Loucy (cell line): ENCODE data around the gene TIGD3.

Source experiments
- H2AFZ ChIP-seq: fragments of 200-600 bp; sonication (generic); 2 replicates; pipeline ENCODE4 v1.6.0; 2016; ENCODE audit warnings: antibody characterized with exemption, mild to moderate bottlenecking, low read length, moderate library complexity
- H3F3A ChIP-seq: fragments of 200-600 bp; 2 replicates; pipeline ENCODE4 v1.6.0; 2016; ENCODE audit warnings: antibody characterized with exemption, low read depth, mild to moderate bottlenecking
- H3K27me3 ChIP-seq: fragments of 200-600 bp; sonication (generic); 2 replicates; pipeline ENCODE4 v1.6.1; 2014; ENCODE audit warnings: low read length, mild to moderate bottlenecking; ENCODE audit not compliant: insufficient read depth, poor library complexity, severe bottlenecking
- H3K36me3 ChIP-seq: fragments of 200-600 bp; sonication (generic); 2 replicates; pipeline ENCODE4 v1.6.1; 2016; ENCODE audit warnings: low read length; ENCODE audit not compliant: insufficient read depth
- H3K4me1 ChIP-seq: fragments of 200-600 bp; sonication (generic); 2 replicates; pipeline ENCODE4 v1.5.1; 2014; ENCODE audit warnings: low read length, mild to moderate bottlenecking; ENCODE audit not compliant: insufficient read depth, poor library complexity, severe bottlenecking
- H3K4me2 ChIP-seq: fragments of 200-600 bp; sonication (generic); 2 replicates; pipeline ENCODE4 v1.6.0; 2014; ENCODE audit warnings: antibody characterized with exemption, low read length, low read depth, mild to moderate bottlenecking; ENCODE audit not compliant: poor library complexity, severe bottlenecking
- H3K4me3 ChIP-seq: fragments of 200-600 bp; sonication (generic); 2 replicates; pipeline ENCODE4 v1.5.1; 2014; ENCODE audit warnings: low read length, mild to moderate bottlenecking, mixed read lengths; ENCODE audit not compliant: poor library complexity, severe bottlenecking
- H3K79me2 ChIP-seq: fragments of 200-600 bp; sonication (generic); 2 replicates; pipeline ENCODE4 v1.6.1; 2014; ENCODE audit warnings: low read length; ENCODE audit not compliant: insufficient read depth
- H3K9ac ChIP-seq: fragments of 200-600 bp; sonication (generic); 2 replicates; pipeline ENCODE4 v1.6.0; 2014; ENCODE audit warnings: mild to moderate bottlenecking, low read depth, low read length, moderate library complexity; ENCODE audit not compliant: poor library complexity, severe bottlenecking
- H3K9me2 ChIP-seq: fragments of 200-600 bp; sonication (generic); replicated peaks from 2 replicates; pipeline ENCODE4 v1.6.1; 2016; ENCODE audit warnings: low read depth, low read length, mixed read lengths
- H3K9me3 ChIP-seq: fragments of 200-600 bp; sonication (generic); 2 replicates; pipeline ENCODE4 v1.6.1; 2014; ENCODE audit warnings: mild to moderate bottlenecking, antibody characterized with exemption, low read length, low read depth; ENCODE audit not compliant: insufficient read depth
- H4K20me1 ChIP-seq: fragments of 200-600 bp; sonication (generic); 2 replicates; pipeline ENCODE4 v1.6.0; 2014; ENCODE audit warnings: antibody characterized with exemption, low read length, mild to moderate bottlenecking; ENCODE audit not compliant: insufficient read depth, poor library complexity, severe bottlenecking
- EZH2phosphoT487 ChIP-seq: fragments of 200-600 bp; IDR thresholded peaks from 2 replicates; pipeline ENCODE4 v1.6.1; 2018; ENCODE audit warnings: antibody characterized with exemption, mild to moderate bottlenecking, moderate library complexity, borderline replicate concordance
- TF ChIP-seq, protein P1 (sequence below): fragments of 200-600 bp; sonication (generic); conservative IDR thresholded peaks from 2 replicates; pipeline ENCODE4 v1.5.1; 2014; ENCODE audit warnings: mild to moderate bottlenecking, antibody characterized with exemption, low read length

The TIGD3 gene

GRCh38 chr11:65403607-65404121 is 49.1 kb downstream of the TIGD3 start:
- Histone ChIP-seq H3K9me2 (no peaks in the 10 kb centered on the region), H3K79me2 (no peaks in the 10 kb centered on the region), H3K27me3 (no peaks in the 10 kb centered on the region), H3K36me3 (peaks cover 40% of the 10 kb centered on the region; the same call in 1 of the 2 replicates), H3K4me2 (no peak overlapping the region), H2AFZ (no peak overlapping the region), H3K9ac (no peak overlapping the region), H4K20me1 (peaks cover 2% of the 10 kb centered on the region), H3F3A (no peaks in the 10 kb centered on the region), H3K4me3 (no peak overlapping the region), H3K9me3 (no peaks in the 10 kb centered on the region), H3K4me1 (no peaks in the 10 kb centered on the region)
- TF ChIP-seq, protein P1, sequence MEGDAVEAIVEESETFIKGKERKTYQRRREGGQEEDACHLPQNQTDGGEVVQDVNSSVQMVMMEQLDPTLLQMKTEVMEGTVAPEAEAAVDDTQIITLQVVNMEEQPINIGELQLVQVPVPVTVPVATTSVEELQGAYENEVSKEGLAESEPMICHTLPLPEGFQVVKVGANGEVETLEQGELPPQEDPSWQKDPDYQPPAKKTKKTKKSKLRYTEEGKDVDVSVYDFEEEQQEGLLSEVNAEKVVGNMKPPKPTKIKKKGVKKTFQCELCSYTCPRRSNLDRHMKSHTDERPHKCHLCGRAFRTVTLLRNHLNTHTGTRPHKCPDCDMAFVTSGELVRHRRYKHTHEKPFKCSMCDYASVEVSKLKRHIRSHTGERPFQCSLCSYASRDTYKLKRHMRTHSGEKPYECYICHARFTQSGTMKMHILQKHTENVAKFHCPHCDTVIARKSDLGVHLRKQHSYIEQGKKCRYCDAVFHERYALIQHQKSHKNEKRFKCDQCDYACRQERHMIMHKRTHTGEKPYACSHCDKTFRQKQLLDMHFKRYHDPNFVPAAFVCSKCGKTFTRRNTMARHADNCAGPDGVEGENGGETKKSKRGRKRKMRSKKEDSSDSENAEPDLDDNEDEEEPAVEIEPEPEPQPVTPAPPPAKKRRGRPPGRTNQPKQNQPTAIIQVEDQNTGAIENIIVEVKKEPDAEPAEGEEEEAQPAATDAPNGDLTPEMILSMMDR: no peak
- TF ChIP-seq EZH2phosphoT487: no peak

DNA sequence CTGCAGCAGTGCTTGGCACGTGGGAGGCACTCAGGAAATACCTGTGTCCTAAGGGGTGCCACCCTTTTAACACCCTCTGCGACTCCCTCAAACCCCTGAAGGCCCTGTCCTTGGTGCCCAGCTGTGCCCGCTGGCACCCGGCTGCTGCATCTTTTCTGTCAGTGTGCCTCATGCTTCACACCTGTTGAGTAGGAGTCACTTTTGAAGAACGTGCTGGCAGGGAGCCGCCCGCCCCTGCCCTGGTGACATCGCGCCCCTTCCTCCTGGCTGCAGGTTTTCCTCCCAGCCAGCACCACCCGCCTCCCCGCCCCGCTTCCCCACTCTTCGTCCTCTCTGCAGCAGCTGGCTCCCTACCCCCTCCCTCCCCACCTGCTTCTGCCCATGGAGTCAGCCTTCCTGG is 49.7 kb downstream of the TIGD3 start:
- TF ChIP-seq, protein P1: no peak
- no peak for TF ChIP-seq EZH2phosphoT487
- H4K20me1 ChIP-seq: peaks cover 2% of the 10 kb centered on the region
- no peak overlapping the region for H3K4me3 ChIP-seq
- H3K36me3 ChIP-seq: peaks cover 45% of the 10 kb centered on the region; the same call in 1 of the 2 replicates
- H2AFZ ChIP-seq: no peak overlapping the region
- H3K9ac ChIP-seq: no peak overlapping the region
- no peaks in the 10 kb centered on the region for H3K9me3 ChIP-seq
- no peaks in the 10 kb centered on the region for H3K9me2 ChIP-seq
- H3K79me2 ChIP-seq: no peaks in the 10 kb centered on the region
- H3F3A ChIP-seq: no peaks in the 10 kb centered on the region
- no peaks in the 10 kb centered on the region for H3K27me3 ChIP-seq
- no peak overlapping the region for H3K4me2 ChIP-seq
- H3K4me1 ChIP-seq: no peaks in the 10 kb centered on the region

DNA sequence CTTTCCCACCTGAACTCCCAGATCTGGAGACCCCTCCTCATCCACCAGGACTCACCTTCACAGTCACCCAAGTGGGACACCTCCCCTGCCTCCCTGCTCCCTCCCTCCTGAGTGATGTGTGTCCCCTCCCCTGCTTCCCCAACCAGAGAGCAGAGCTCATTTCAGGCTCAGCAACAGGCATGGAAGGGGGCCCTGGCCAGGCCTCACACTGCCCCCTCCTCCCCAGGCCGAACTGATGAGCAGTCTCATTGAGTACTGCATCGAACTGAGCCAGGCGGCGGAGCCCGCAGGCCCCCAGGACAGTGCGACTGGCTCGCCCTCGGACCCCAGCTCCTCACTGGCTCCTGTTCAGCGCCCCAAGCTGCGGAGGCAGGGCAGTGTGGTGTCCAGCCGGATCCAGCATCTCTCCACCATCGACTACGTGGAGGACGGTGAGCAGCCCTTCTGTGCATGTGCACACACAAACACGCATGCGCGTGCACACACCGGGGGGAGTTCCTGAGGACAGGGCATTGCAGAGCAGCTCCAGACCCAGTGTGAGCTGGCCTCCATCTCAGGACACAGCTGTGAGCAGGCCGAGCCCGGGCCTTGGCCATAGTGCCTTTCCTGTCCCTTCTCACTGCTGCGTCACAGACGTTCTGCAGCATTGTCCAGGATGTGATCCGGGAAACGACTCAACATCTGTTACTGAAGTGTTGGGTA is 50.2 kb downstream of the TIGD3 start:
- Histone ChIP-seq H2AFZ (no peak overlapping the region), H3K4me2 (no peak overlapping the region), H3K27me3 (no peaks in the 10 kb centered on the region), H3F3A (no peaks in the 10 kb centered on the region), H3K9ac (no peak overlapping the region), H3K4me3 (no peak overlapping the region), H3K9me3 (no peaks in the 10 kb centered on the region), H4K20me1 (peaks cover 2% of the 10 kb centered on the region), H3K79me2 (no peaks in the 10 kb centered on the region), H3K4me1 (no peaks in the 10 kb centered on the region), H3K9me2 (no peaks in the 10 kb centered on the region), H3K36me3 (peaks cover 45% of the 10 kb centered on the region; the same call in 1 of the 2 replicates)
- TF ChIP-seq, protein P1: no peak
- TF ChIP-seq EZH2phosphoT487: no peak
